Loucy (cell line): ENCODE data around the gene KCNT2.

Experiments used
- H2AFZ ChIP-seq: fragments of 200-600 bp; sonication (generic); 2 replicates; pipeline ENCODE4 v1.6.0; 2016; ENCODE audit warnings: antibody characterized with exemption, mild to moderate bottlenecking, low read length, moderate library complexity
- H3F3A ChIP-seq: fragments of 200-600 bp; 2 replicates; pipeline ENCODE4 v1.6.0; 2016; ENCODE audit warnings: antibody characterized with exemption, low read depth, mild to moderate bottlenecking
- H3K27me3 ChIP-seq: fragments of 200-600 bp; sonication (generic); 2 replicates; pipeline ENCODE4 v1.6.1; 2014; ENCODE audit warnings: low read length, mild to moderate bottlenecking; ENCODE audit not compliant: insufficient read depth, poor library complexity, severe bottlenecking
- H3K36me3 ChIP-seq: fragments of 200-600 bp; sonication (generic); 2 replicates; pipeline ENCODE4 v1.6.1; 2016; ENCODE audit warnings: low read length; ENCODE audit not compliant: insufficient read depth
- H3K4me1 ChIP-seq: fragments of 200-600 bp; sonication (generic); 2 replicates; pipeline ENCODE4 v1.5.1; 2014; ENCODE audit warnings: low read length, mild to moderate bottlenecking; ENCODE audit not compliant: insufficient read depth, poor library complexity, severe bottlenecking
- H3K4me2 ChIP-seq: fragments of 200-600 bp; sonication (generic); 2 replicates; pipeline ENCODE4 v1.6.0; 2014; ENCODE audit warnings: antibody characterized with exemption, low read length, low read depth, mild to moderate bottlenecking; ENCODE audit not compliant: poor library complexity, severe bottlenecking
- H3K4me3 ChIP-seq: fragments of 200-600 bp; sonication (generic); 2 replicates; pipeline ENCODE4 v1.5.1; 2014; ENCODE audit warnings: low read length, mild to moderate bottlenecking, mixed read lengths; ENCODE audit not compliant: poor library complexity, severe bottlenecking
- H3K79me2 ChIP-seq: fragments of 200-600 bp; sonication (generic); 2 replicates; pipeline ENCODE4 v1.6.1; 2014; ENCODE audit warnings: low read length; ENCODE audit not compliant: insufficient read depth
- H3K9ac ChIP-seq: fragments of 200-600 bp; sonication (generic); 2 replicates; pipeline ENCODE4 v1.6.0; 2014; ENCODE audit warnings: mild to moderate bottlenecking, low read depth, low read length, moderate library complexity; ENCODE audit not compliant: poor library complexity, severe bottlenecking
- H3K9me2 ChIP-seq: fragments of 200-600 bp; sonication (generic); replicated peaks from 2 replicates; pipeline ENCODE4 v1.6.1; 2016; ENCODE audit warnings: low read depth, low read length, mixed read lengths
- H3K9me3 ChIP-seq: fragments of 200-600 bp; sonication (generic); 2 replicates; pipeline ENCODE4 v1.6.1; 2014; ENCODE audit warnings: mild to moderate bottlenecking, antibody characterized with exemption, low read length, low read depth; ENCODE audit not compliant: insufficient read depth
- H4K20me1 ChIP-seq: fragments of 200-600 bp; sonication (generic); 2 replicates; pipeline ENCODE4 v1.6.0; 2014; ENCODE audit warnings: antibody characterized with exemption, low read length, mild to moderate bottlenecking; ENCODE audit not compliant: insufficient read depth, poor library complexity, severe bottlenecking
- CTCF ChIP-seq: fragments of 200-600 bp; sonication (generic); conservative IDR thresholded peaks from 2 replicates; pipeline ENCODE4 v1.5.1; 2014; ENCODE audit warnings: mild to moderate bottlenecking, antibody characterized with exemption, low read length
- EZH2phosphoT487 ChIP-seq: fragments of 200-600 bp; IDR thresholded peaks from 2 replicates; pipeline ENCODE4 v1.6.1; 2018; ENCODE audit warnings: antibody characterized with exemption, mild to moderate bottlenecking, moderate library complexity, borderline replicate concordance

Gene KCNT2

GRCh38 chr1:196451103-196451502, 157.1 kb downstream of the KCNT2 start:
- no peaks in the 10 kb centered on the region for H3K9me3 ChIP-seq
- no peaks in the 10 kb centered on the region for H3F3A ChIP-seq
- no peak overlapping the region for H3K9ac ChIP-seq
- no peak overlapping the region for H3K4me3 ChIP-seq
- TF ChIP-seq CTCF (no peak), EZH2phosphoT487 (no peak)
- H3K4me2 ChIP-seq: no peak overlapping the region
- no peaks in the 10 kb centered on the region for H4K20me1 ChIP-seq
- H3K27me3 ChIP-seq: no peaks in the 10 kb centered on the region
- no peaks in the 10 kb centered on the region for H3K36me3 ChIP-seq
- H2AFZ ChIP-seq: no peak overlapping the region
- H3K79me2 ChIP-seq: no peaks in the 10 kb centered on the region
- no peaks in the 10 kb centered on the region for H3K4me1 ChIP-seq
- no peaks in the 10 kb centered on the region for H3K9me2 ChIP-seq

- H4K20me1 ChIP-seq: no peaks in the 10 kb centered on the region
- no peaks in the 10 kb centered on the region for H3K9me2 ChIP-seq
- H3K4me1 ChIP-seq: no peaks in the 10 kb centered on the region
- no peaks in the 10 kb centered on the region for H3K79me2 ChIP-seq
- no peaks in the 10 kb centered on the region for H3K9me3 ChIP-seq
- no peak overlapping the region for H3K4me2 ChIP-seq
- no peaks in the 10 kb centered on the region for H3F3A ChIP-seq
- no peak overlapping the region for H3K9ac ChIP-seq
- TF ChIP-seq CTCF (no peak), EZH2phosphoT487 (no peak)
- no peaks in the 10 kb centered on the region for H3K36me3 ChIP-seq
- H3K27me3 ChIP-seq: no peaks in the 10 kb centered on the region
- no peak overlapping the region for H2AFZ ChIP-seq
- H3K4me3 ChIP-seq: no peak overlapping the region
These were observed 157.8 kb downstream of the KCNT2 start for GRCh38 chr1:196450143-196451095.

- no peaks in the 10 kb centered on the region for H4K20me1 ChIP-seq
- no peaks in the 10 kb centered on the region for H3K27me3 ChIP-seq
- no peaks in the 10 kb centered on the region for H3K9me3 ChIP-seq
- no peak overlapping the region for H3K9ac ChIP-seq
- H2AFZ ChIP-seq: no peak overlapping the region
- no peaks in the 10 kb centered on the region for H3K9me2 ChIP-seq
- no peak for TF ChIP-seq CTCF
- no peak for TF ChIP-seq EZH2phosphoT487
- no peak overlapping the region for H3K4me2 ChIP-seq
- H3K4me1 ChIP-seq: no peaks in the 10 kb centered on the region
- H3F3A ChIP-seq: no peaks in the 10 kb centered on the region
- H3K4me3 ChIP-seq: no peak overlapping the region
- H3K79me2 ChIP-seq: no peaks in the 10 kb centered on the region
- H3K36me3 ChIP-seq: no peaks in the 10 kb centered on the region
These were observed 158.8 kb downstream of the KCNT2 start for GRCh38 chr1:196449460-196449859.
